Measurements from ENCODE around the gene FBXO47. TPM values are rescaled to one million over a fixed set of nuclear protein-coding genes. Genes with fewer than 3 reads are reported as not detected.

FBXO47 gene
- total and polyA plus RNA-seq, 10 of the 15 experiments (the other 5 are each of a cell fraction or from before 2014, with no cell fraction given): 0.04 to 0.06 (median 0.06) TPM; not detected in 7

DNA sequence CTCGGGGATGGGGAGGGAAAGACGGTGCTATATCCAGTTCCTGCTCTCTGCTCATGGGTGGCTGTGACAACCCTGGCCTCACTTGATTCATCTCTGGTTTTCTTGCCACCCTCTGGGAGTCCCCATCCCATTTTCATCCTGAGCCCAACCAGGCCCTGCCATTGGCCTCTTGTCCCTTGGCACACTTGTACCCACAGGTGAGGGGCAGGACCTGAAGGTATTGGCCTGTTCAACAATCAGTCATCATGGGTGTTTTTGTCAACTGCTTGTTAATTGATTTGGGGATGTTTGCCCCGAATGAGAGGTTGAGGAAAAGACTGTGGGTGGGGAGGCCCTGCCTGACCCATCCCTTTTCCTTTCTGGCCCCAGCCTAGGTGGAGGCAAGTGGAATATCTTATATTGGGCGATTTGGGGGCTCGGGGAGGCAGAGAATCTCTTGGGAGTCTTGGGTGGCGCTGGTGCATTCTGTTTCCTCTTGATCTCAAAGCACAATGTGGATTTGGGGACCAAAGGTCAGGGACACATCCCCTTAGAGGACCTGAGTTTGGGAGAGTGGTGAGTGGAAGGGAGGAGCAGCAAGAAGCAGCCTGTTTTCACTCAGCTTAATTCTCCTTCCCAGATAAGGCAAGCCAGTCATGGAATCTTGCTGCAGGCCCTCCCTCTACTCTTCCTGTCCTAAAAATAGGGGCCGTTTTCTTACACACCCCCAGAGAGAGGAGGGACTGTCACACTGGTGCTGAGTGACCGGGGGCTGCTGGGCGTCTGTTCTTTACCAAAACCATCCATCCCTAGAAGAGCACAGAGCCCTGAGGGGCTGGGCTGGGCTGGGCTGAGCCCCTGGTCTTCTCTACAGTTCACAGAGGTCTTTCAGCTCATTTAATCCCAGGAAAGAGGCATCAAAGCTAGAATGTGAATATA lies 46.6 kb downstream of the FBXO47 start:
- SMC1A ChIA-PET (ENCODE audit: uncharacterized antibody, unreplicated experiment): interaction anchor here (1.1 kb wide), 1 partner anchor 12 kb away, joined by 3 read pairs; no protein-coding TSS in a partner anchor
- Histone ChIP-seq H3K36me3 (ENCODE audit: control insufficient read depth in 2 of 2, insufficient read depth in 2 of 2, low read length in 1 of 2) (peaks cover 5 to 17% of the 10 kb centered on the region in 2 experiments; a peak in 3 of 4 replicates), H2AFZ (ENCODE audit: control insufficient read depth, low read depth, low read length) (no peak overlapping the region), H3K27me3 (replicated peaks in 1 of 2; ENCODE audit: control insufficient read depth in 2 of 2, insufficient read depth in 2 of 2, low read length in 1 of 2) (no peaks in the 10 kb centered on the region), H3K9me3 (replicated peaks; ENCODE audit: control insufficient read depth, insufficient read depth, low read length) (no peaks in the 10 kb centered on the region), H4K20me1 (ENCODE audit: control insufficient read depth, insufficient read depth) (no peaks in the 10 kb centered on the region; the same call in 1 of the 2 replicates), H3K27ac (ENCODE audit: control insufficient read depth, insufficient read depth) (no peak overlapping the region), H3K4me2 (ENCODE audit: control insufficient read depth, insufficient read depth) (no peak overlapping the region), H3K9ac (ENCODE audit: control insufficient read depth, insufficient read depth, low read length) (no peak overlapping the region), H3K79me2 (ENCODE audit: control insufficient read depth, insufficient read depth, low read length) (no peaks in the 10 kb centered on the region), H3K4me1 (ENCODE audit: control insufficient read depth, insufficient read depth, low read length) (no peaks in the 10 kb centered on the region), H3K4me3 (no peak overlapping the region)
- in situ Hi-C loops (cut with MboI): no loop called here
- RAD21 ChIA-PET (ENCODE audit: unreplicated experiment): no interaction called here
- 63% methylated on average over 9 of the region's 9 CpGs for WGBS (ENCODE audit: insufficient coverage, insufficient replicate concordance, low lambda C conversion rate, missing lambda C conversion rate)
- intact Hi-C loops (cut with micrococcal nuclease; ENCODE audit: unreplicated experiment): no loop called here
- no peak for ATAC-seq
- no peak for FAIRE-seq
- TF ChIP-seq CBFB (IDR thresholded peaks at IDR 0.05; ENCODE audit: low read depth) (no peak), MYC (IDR thresholded peaks at IDR 0.05; ENCODE audit: insufficient read depth, insufficient read length, insufficient replicate concordance, low read length, severe bottlenecking) (no peak), PAX8 (IDR thresholded peaks at IDR 0.05) (no peak), ZBED1 (IDR thresholded peaks at IDR 0.05; ENCODE audit: borderline replicate concordance) (no peak), EZH2 (IDR thresholded peaks at IDR 0.05; ENCODE audit: borderline replicate concordance, control insufficient read depth, low read depth, low read length) (no peak), TCF3 (IDR thresholded peaks at IDR 0.05; ENCODE audit: borderline replicate concordance, insufficient read depth, low read depth, low read length) (no peak), SMAD5 (IDR thresholded peaks at IDR 0.05; ENCODE audit: low read depth) (no peak), TARDBP (IDR thresholded peaks at IDR 0.05; ENCODE audit: borderline replicate concordance) (no peak), KAT2A (conservative IDR thresholded peaks at IDR 0.05; ENCODE audit: control insufficient read depth, low read depth, low read length) (no peak), SMC3 (IDR thresholded peaks at IDR 0.05; ENCODE audit: borderline replicate concordance, low read length) (no peak), SIX5 (IDR thresholded peaks at IDR 0.05; ENCODE audit: low read depth, low read length, severe bottlenecking) (no peak), ZNF217 (IDR thresholded peaks at IDR 0.05) (no peak), BMI1 (IDR thresholded peaks at IDR 0.05; ENCODE audit: borderline replicate concordance) (no peak), NR2F1 (conservative IDR thresholded peaks at IDR 0.05) (no peak), NBN (IDR thresholded peaks at IDR 0.05) (no peak), IKZF1 (conservative IDR thresholded peaks at IDR 0.05) (no peak), IRF4 (IDR thresholded peaks at IDR 0.05; ENCODE audit: low read depth, low read length) (no peak)
- TF ChIP-seq, protein P1, sequence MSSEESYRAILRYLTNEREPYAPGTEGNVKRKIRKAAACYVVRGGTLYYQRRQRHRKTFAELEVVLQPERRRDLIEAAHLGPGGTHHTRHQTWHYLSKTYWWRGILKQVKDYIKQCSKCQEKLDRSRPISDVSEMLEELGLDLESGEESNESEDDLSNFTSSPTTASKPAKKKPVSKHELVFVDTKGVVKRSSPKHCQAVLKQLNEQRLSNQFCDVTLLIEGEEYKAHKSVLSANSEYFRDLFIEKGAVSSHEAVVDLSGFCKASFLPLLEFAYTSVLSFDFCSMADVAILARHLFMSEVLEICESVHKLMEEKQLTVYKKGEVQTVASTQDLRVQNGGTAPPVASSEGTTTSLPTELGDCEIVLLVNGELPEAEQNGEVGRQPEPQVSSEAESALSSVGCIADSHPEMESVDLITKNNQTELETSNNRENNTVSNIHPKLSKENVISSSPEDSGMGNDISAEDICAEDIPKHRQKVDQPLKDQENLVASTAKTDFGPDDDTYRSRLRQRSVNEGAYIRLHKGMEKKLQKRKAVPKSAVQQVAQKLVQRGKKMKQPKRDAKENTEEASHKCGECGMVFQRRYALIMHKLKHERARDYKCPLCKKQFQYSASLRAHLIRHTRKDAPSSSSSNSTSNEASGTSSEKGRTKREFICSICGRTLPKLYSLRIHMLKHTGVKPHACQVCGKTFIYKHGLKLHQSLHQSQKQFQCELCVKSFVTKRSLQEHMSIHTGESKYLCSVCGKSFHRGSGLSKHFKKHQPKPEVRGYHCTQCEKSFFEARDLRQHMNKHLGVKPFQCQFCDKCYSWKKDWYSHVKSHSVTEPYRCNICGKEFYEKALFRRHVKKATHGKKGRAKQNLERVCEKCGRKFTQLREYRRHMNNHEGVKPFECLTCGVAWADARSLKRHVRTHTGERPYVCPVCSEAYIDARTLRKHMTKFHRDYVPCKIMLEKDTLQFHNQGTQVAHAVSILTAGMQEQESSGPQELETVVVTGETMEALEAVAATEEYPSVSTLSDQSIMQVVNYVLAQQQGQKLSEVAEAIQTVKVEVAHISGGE (CRISPR knock-in tag; IDR thresholded peaks at IDR 0.05): no peak
- POLR2A ChIA-PET: interaction anchor here (0.6 kb wide), 1 partner anchor 544 kb away, joined by 6 read pairs; no protein-coding TSS in a partner anchor
- CTCF ChIA-PET: no interaction called here
- DNase-seq (ENCODE audit: low read depth, low spot score): no peak
- no TSS peak for BruUV-seq (replicated peaks)
